Measurements from ENCODE around the gene BCAS3.

BCAS3 gene

DNA sequence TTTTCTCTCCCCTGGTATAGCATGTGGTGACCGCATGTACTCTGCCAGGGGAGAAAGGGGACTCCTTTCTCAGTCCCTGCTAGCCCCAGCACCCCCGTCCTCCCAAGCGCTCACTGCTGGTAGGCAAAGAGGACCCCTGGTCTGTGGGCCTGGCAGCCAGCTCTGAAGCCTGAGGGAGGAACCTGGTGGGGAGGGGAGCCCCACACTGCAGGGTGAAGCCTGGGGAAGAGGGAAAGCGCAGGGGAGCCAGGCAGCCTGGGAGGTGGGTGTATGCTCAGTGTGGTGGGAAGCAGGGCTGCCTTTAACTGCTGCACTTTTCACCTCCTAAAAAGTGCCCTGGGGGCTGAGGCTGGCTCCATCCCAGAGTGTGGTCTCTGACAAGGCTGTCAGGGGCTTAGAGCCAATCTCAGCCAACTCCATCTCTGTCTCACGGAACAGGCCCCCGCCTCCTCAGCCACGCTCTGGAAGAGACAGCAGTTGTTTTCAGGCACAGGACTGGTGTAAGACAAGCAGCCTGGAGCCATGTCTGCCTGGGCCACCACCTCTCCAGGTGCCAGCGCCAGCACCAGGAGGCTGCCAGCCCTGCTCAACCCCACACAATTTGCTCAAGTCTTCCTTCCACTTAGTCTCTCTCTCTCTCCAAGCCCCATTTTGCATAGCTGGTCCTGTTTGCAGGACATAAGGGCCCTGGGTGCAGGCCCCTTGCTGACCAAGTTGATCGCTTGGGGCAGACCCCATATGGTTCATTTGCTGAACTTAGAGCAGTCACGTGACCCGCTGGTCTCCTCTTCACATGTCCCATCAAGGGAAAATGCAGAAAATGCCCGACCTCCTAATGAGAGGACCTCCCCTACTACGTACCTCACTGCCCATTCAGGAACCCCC is 707.3 kb downstream of the BCAS3 start:
- DNase-seq (ENCODE audit: low spot score), result no peak

GRCh38 chr17:61385577-61386236 is 708.1 kb downstream of the BCAS3 start:
- no peak for DNase-seq (ENCODE audit: low spot score)

DNA sequence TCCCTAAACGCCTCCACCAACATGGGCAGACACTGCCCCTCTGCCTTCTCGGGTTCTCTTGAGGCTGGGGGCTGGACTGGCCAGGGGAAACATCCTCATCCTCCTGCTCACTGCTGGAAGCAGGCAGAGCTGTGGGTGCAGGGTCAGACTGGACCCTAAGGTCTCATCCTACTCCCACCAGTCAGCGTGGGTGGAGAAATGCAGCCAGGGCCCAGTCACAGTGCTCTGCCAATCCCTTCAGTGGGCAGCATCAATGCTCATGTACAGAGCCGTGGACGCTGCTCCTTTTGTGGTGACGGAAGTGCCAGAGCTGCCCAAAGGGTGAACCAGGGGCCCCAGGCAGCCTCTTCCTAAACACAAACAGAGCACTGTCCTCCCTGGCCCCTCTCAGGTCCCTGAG is 708.6 kb downstream of the BCAS3 start:
- DNase-seq (ENCODE audit: low spot score), result no peak

DNA sequence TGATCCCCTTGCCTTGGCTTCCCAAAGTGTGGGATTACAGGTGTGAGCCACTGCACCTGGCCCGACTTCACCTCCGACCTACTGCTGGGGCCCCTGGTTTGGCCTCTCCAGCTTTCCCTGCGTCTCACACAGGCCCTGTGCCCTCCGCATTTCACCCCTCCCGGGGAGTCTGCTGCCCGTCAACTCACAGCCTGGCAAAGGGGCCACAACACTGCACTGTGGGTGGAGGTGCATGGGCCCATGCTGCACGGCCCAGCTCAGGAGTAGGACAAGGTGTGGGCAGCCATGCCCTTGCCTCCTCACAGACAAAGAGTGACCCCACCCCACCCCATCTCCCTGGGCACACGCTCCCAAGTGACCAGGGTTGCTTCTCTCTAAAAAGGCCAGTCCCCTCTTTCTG is 709.4 kb downstream of the BCAS3 start:
- no peak for DNase-seq (ENCODE audit: low spot score)

DNA sequence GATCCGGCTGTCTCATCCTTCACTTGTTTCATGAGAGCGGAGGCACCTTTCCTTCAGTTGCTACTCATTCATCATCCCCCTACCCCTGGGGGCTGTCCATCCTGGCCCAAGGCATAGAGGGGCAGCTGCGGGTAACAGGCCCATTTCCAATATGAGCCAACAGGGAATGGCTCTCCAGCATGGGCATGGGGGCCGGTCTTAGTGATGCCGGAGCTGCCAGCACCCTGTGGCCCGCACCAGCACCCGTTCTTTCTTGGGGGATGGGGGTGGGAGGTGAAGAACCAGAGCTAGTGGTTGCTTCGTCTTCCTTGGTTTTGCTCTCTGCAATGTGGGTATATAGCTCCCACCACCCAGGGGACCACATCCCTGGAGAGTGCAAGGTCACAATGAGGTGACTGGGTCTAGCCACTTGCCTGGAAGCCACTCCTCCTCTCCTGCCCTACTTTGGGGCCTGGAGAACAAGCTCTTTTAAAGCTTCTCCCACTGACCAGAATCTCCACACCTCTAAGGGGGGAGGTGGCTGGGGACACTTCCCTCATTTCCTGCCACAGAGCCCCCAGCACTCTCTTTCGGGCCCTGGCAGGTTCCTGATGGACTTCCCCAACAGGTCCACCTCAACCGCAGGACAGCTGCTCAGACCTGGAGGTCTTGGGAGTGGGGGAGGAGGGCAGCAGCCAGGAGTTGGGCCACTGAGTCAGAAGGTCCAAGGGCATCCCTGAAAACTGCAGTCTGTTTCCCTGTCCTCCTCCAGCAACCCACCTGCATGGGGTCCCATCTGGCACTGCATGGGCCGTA is 710.1 kb downstream of the BCAS3 start:
- DNase-seq (ENCODE audit: low spot score), result no peak

DNA sequence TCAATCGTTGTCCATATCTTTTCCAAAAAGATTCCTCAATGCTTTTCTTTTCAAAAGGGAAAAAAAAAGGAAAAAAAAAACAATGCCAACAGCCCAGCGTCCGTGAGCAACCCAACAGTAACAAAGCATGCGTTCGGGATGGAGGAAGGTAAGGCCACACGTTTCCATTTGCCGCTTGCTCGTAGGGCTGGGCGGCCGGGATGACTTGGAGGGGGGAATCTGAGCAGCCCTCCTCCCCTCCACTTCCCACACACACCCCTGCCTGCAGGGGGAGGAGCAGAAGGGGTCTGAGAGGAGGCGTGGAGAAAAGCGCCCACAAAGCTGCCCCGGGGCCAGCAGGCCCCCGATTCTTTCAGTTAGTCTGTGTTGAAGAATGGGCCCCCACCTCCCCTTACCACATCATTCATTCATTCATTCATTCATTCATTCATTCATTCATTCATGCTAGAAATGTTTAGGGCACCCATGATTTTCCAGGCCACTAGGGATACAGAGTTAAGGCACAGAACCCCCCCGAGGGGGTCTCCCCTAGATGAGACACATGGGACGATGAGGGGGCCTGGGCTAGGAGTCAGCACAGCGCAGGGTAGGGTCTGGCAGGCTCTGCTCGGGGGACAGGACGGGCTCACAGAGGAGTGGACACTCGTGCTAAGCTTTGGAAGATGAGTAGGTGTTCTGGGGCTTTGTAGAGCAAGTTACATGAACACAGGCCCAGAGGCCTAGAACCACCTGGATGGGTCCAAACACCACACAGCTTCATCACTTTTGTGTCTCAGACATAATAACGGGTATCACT is 711.1 kb downstream of the BCAS3 start:
- no peak for DNase-seq (ENCODE audit: low spot score)

- peak; percentile 46 for DNase-seq (ENCODE audit: low spot score)
Observed at GRCh38 chr17:61389670-61390478, 712.2 kb downstream of the BCAS3 start.

DNA sequence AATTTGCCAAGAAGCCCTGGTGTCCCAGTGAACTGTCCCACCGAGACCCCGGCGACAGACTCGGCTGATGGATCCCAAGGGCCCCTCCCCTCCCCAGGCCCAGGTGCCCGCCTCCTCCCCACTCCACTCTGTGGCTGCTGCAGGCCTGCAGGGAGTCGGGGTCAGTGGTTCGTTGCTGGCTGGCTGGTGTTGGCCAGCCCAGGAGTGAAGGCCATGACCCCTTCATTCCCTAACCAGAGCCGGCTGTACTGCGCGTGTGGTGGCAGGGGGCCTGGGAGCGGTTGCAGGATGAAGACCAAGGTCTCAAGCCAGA is 712.8 kb downstream of the BCAS3 start:
- no peak for DNase-seq (ENCODE audit: low spot score)

- no peak for DNase-seq (ENCODE audit: low spot score)
Observed at GRCh38 chr17:61391595-61392291, 714.1 kb downstream of the BCAS3 start.

DNA sequence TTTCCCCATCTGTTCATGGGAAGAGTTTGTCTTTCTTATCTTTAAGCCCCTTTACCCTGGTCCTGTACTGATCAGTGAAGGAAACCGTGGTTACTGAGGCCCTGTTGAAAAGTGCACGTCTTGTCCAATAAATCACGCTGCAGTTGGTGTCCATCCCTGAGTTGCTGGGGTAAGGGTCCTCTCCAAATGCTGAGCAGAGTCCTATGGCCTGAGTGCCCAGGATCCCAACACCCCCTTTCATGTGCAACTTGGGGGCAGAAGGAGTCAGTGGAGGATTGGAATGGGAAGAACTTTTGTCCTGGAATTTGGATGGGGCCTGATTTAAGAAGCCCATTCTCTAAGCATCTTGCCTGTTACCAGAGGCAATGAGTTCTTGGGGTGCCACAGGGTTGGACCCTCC is 715.0 kb downstream of the BCAS3 start:
- DNase-seq (ENCODE audit: low spot score), result no peak

- DNase-seq (ENCODE audit: low spot score), result no peak
Observed at GRCh38 chr17:61393550-61393903, 715.9 kb downstream of the BCAS3 start.

DNA sequence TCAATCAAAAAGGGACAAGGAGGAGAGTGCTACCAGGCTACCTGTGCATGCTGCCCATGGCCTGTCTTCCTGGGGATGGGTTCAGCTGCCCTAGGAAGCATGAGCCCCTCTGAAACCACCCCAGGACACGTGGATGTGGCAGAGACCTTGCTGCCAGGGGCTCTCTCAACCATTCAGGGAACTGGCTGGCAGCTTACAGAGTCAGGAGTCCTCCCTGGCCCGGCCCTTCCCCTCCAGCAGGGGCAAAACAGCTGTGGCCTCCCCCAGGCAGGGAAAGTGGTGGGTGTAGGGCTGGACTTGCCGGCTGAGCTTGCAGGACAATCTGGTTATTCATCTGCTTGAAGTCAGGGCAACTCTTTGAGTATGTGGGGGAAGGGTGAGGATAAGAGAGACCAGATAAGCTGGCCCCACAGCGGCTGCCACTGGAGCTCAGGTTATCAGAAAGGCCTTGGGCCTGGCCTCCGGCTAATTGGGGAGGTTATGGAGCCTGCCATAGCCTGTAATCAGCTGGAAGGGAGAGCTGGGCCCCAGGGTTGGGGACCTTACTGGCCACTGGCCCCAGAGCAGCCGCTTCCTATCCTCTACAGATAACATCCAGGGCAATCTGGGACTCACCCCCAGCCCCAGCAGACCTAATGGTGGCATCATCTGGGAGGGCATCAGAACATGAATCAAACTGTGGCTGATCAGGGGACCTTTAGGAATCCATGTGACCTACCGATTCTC is 716.4 kb downstream of the BCAS3 start:
- no peak for DNase-seq (ENCODE audit: low spot score)

GRCh38 chr17:61394630-61395408 is 717.2 kb downstream of the BCAS3 start:
- DNase-seq (ENCODE audit: low spot score), result no peak

DNA sequence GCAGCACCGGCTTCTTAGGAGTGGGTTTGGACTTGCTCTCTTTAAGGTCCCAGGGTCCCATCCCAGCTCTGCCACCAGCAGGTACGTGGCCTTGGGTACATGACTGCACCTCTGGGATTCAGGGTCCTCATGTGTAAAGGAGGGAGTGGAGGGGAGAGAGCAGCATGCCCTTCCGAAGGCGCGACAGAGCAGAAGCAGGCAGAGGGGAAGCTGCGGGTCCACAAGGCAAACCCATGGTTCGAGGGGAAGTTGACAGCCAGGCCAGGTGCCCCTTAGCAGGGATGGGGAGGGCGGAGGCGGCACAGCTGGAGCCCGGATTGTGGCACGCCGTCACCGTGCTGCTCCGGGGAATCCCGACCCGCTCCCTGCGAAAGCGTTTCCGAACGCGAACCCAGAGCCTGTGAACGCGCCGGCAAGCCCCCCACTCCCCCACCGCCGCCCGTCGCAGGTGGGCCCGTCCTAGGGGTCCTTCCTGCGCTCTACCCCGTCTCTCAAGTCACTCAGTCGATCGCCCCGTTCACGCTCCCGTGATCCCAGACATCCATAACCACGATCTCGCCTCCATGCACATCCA is 717.8 kb downstream of the BCAS3 start:
- DNase-seq (ENCODE audit: low spot score), result no peak

- DNase-seq (ENCODE audit: low spot score), result no peak
Observed at GRCh38 chr17:61395983-61396585, 718.4 kb downstream of the BCAS3 start.

- DNase-seq (ENCODE audit: low spot score), result no peak
Observed at GRCh38 chr17:61396586-61397085, 719.0 kb downstream of the BCAS3 start.

GRCh38 chr17:61397086-61397842 is 719.6 kb downstream of the BCAS3 start:
- no peak for DNase-seq (ENCODE audit: low spot score)

All from AG08395 (cell line).